HCT116 (cell line): ENCODE results near the gene RCAN3. TPM values are rescaled to one million over a fixed set of nuclear protein-coding genes. Genes with fewer than 3 reads are reported as not detected.
"Not testable (repeated sequence)": the region's sequence is repeated elsewhere in the genome, so short reads cannot be mapped to it uniquely, and the experiment has no call there.

ENCODE experiments used
- ATAC-seq: fragments of 200-7000 bp; cut with Tn5 transposase; 2 replicates; pipeline ENCODE4 v1.9.1; 2020; ENCODE audit warnings: mild to moderate bottlenecking, moderate library complexity
- BruUV-seq: library from RNA; stranded (reverse); fragments of 400-500 nt; replicated peaks from 2 replicates; lab custom pipeline; 2021; lab: Mats Ljungman, UMichigan
- CTCF ChIA-PET: fragments of 300-600 bp; sonication (Branson Sonifier 250); formaldehyde crosslinking; loops from one replicate; lab custom pipeline; 2021; ENCODE audit warnings: antibody characterized with exemption; lab: Charles Lee
- POLR2A ChIA-PET: fragments of 300-600, 350-600 bp; sonication (Branson Sonifier 250); formaldehyde crosslinking; loops from one replicate; lab custom pipeline; 2021; ENCODE audit warnings: antibody characterized with exemption; lab: Charles Lee
- RAD21 ChIA-PET, 2 experiments: fragments of 300-600 bp; sonication (Branson Sonifier 250); formaldehyde crosslinking; loops; one replicate each; lab custom pipeline; 2023; ENCODE audit warnings: low total read pairs in 2 of 2; ENCODE audit not compliant: uncharacterized antibody in 2 of 2, unreplicated experiment in 2 of 2, low non-redundant PET in 1 of 2; lab: Charles Lee
- DNase-seq: peaks from one replicate; pipeline ENCODE4 v3.0.0-alpha.2; 2010; ENCODE audit warnings: low read depth, low spot score
- H2AFZ ChIP-seq: fragments of 200-600 bp; shearing (Covaris generic), sonication (generic); 2 replicates; pipeline ENCODE4 v1.6.1; 2017; ENCODE audit warnings: low read depth, mixed run types, mixed read lengths, antibody characterized with exemption, low read length; ENCODE audit not compliant: poor library complexity, severe bottlenecking
- H3K27ac ChIP-seq: 2 replicates; pipeline ENCODE4 v1.5.1; 2012; ENCODE audit warnings: low read depth, low read length
- H3K27me3 ChIP-seq: fragments of 200-600 bp; sonication (generic); 2 replicates; pipeline ENCODE4 v1.6.1; 2016; ENCODE audit warnings: mixed run types, low read length, mixed read lengths; ENCODE audit not compliant: insufficient read depth
- H3K36me3 ChIP-seq, 2 experiments: fragments of 200-500 bp in 1 of 2; fragments of 200-600 bp in 1 of 2; sonication (Bioruptor generic) in 1 of 2; sonication (generic) in 1 of 2; 2 replicates each; pipeline versions ENCODE4 v1.5.1 to v1.6.1; 2014 to 2016; ENCODE audit warnings: low read length in 2 of 2, inconsistent platforms in 1 of 2, mixed read lengths in 1 of 2, mixed run types in 1 of 2; ENCODE audit not compliant: insufficient read depth in 2 of 2, control insufficient read depth in 1 of 2
- H3K4me1 ChIP-seq, 2 experiments: fragments of 200-600 bp in 1 of 2; sonication (generic) in 1 of 2; 2 replicates each; pipeline versions ENCODE4 v1.5.1 to v1.6.1; 2012 to 2017; ENCODE audit warnings: low read length in 2 of 2, inconsistent platforms in 1 of 2, mild to moderate bottlenecking in 1 of 2, mixed read lengths in 1 of 2, mixed run types in 1 of 2, moderate library complexity in 1 of 2; ENCODE audit not compliant: insufficient read depth in 2 of 2, control insufficient read depth in 1 of 2
- H3K4me2 ChIP-seq: fragments of 200-600 bp; sonication (generic); 2 replicates; pipeline ENCODE4 v1.6.1; 2017; ENCODE audit warnings: mixed run types, low read length, mixed read lengths
- H3K4me3 ChIP-seq, 2 experiments: fragments of 200-600 bp in 1 of 2; sonication (generic) in 1 of 2; replicated peaks in 1 of 2; 2 replicates each; pipeline ENCODE4 v1.5.1; 2011 to 2016; ENCODE audit warnings: low read length in 2 of 2, control low read depth in 1 of 2, low read depth in 1 of 2, mild to moderate bottlenecking in 1 of 2, mixed read lengths in 1 of 2, mixed run types in 1 of 2
- H3K79me2 ChIP-seq: fragments of 200-600 bp; sonication (generic); 2 replicates; pipeline ENCODE4 v1.6.1; 2017; ENCODE audit warnings: mild to moderate bottlenecking, mixed run types, low read length, moderate library complexity, mixed read lengths; ENCODE audit not compliant: insufficient read depth
- H3K9ac ChIP-seq: fragments of 200-600 bp; sonication (generic); 2 replicates; pipeline ENCODE4 v1.6.1; 2016; ENCODE audit warnings: low read length, mixed read lengths
- H3K9me2 ChIP-seq: fragments of 200-600 bp; sonication (generic), shearing (Covaris generic); 2 replicates; pipeline ENCODE4 v1.6.1; 2017; ENCODE audit warnings: mixed run types, mild to moderate bottlenecking, moderate library complexity; ENCODE audit not compliant: insufficient read depth
- H3K9me3 ChIP-seq, 2 experiments: fragments of 200-500 bp in 1 of 2; fragments of 200-600 bp in 1 of 2; sonication (Bioruptor generic) in 1 of 2; sonication (generic) in 1 of 2; 2 replicates each; pipeline ENCODE4 v1.6.1; 2014 to 2017; ENCODE audit warnings: low read length in 2 of 2, mixed read lengths in 2 of 2, inconsistent platforms in 1 of 2, low read depth in 1 of 2, mild to moderate bottlenecking in 1 of 2, mixed run types in 1 of 2, moderate library complexity in 1 of 2; ENCODE audit not compliant: control insufficient read depth in 1 of 2, insufficient read depth in 1 of 2
- H4K20me1 ChIP-seq: fragments of 200-600 bp; sonication (generic), shearing (Covaris generic); 2 replicates; pipeline ENCODE4 v1.6.1; 2017; ENCODE audit warnings: mixed run types, mild to moderate bottlenecking, moderate library complexity; ENCODE audit not compliant: insufficient read depth
- ATF3 ChIP-seq: IDR thresholded peaks from 2 replicates; pipeline ENCODE4 v1.6.1; 2012
- CBX3 ChIP-seq: IDR thresholded peaks from 2 replicates; pipeline ENCODE4 v1.6.1; 2012; ENCODE audit warnings: low read depth
- ELF1 ChIP-seq: IDR thresholded peaks from 2 replicates; pipeline ENCODE4 v1.6.1; 2012; ENCODE audit warnings: low read depth, borderline replicate concordance
- REST ChIP-seq: IDR thresholded peaks from 2 replicates; pipeline ENCODE4 v1.6.1; 2012; ENCODE audit warnings: low read depth
- SIN3A ChIP-seq: IDR thresholded peaks from 2 replicates; pipeline ENCODE4 v1.6.1; 2012; ENCODE audit warnings: low read depth
- TCF7L2 ChIP-seq: IDR thresholded peaks from 2 replicates; pipeline ENCODE4 v1.7.0; 2011; ENCODE audit warnings: borderline replicate concordance, inconsistent platforms; ENCODE audit not compliant: insufficient read depth, insufficient read length; ENCODE audit errors: extremely low read depth
- ZFX ChIP-seq: fragments of 450-650 bp; IDR thresholded peaks from 2 replicates; pipeline ENCODE4 v1.6.1; 2017
- ZNF274 ChIP-seq: fragments of 200-500 bp; sonication (Bioruptor generic); IDR thresholded peaks from 2 replicates; pipeline ENCODE4 v1.6.1; 2014; ENCODE audit warnings: mild to moderate bottlenecking, low read depth, low read length, inconsistent platforms
- intact Hi-C: fragments of 100-400 bp; cut with micrococcal nuclease; formaldehyde crosslinking; loops from 2 replicates; pipeline ENCODE4 v1.10.0; 2022
- total RNA-seq: library from RNA; stranded (reverse); gene quantifications from one replicate; pipeline ENCODE4 v1.2.1, GENCODE V29; 2021; ENCODE audit not compliant: unreplicated experiment
- TF ChIP-seq, protein P1 (sequence below), 3 experiments: fragments of 200-600 bp in 1 of 3; sonication (generic) in 1 of 3; IDR thresholded peaks in 2 of 3; conservative IDR thresholded peaks in 1 of 3; 2 replicates each; pipeline ENCODE4 v1.5.1; 2012 to 2017; ENCODE audit warnings: low read depth in 2 of 3, low read length in 2 of 3, antibody characterized with exemption in 1 of 3, borderline replicate concordance in 1 of 3, control low read depth in 1 of 3, mild to moderate bottlenecking in 1 of 3, mixed read lengths in 1 of 3, mixed run types in 1 of 3, moderate library complexity in 1 of 3; ENCODE audit not compliant: insufficient read depth in 1 of 3
- TF ChIP-seq, protein P2 (sequence below): IDR thresholded peaks from 2 replicates; pipeline ENCODE4 v1.6.1; 2011; ENCODE audit warnings: mild to moderate bottlenecking, low read length, moderate library complexity; ENCODE audit not compliant: insufficient replicate concordance; ENCODE audit errors: extremely low read depth
- TF ChIP-seq, protein P3 (sequence below): IDR thresholded peaks from 2 replicates; pipeline ENCODE4 v1.6.1; 2012

RCAN3 gene
- total RNA-seq, 1 experiment from 2014 or later = 13.3 TPM

GRCh38 chr1:24548070-24548469, 45.4 kb downstream of the RCAN3 start:
- Histone ChIP-seq H3K4me3 (no peak overlapping the region), H3K9ac (no peak overlapping the region), H3K9me3 (no peaks in the 10 kb centered on the region), H2AFZ (no peak overlapping the region), H4K20me1 (no peaks in the 10 kb centered on the region), H3K79me2 (no peaks in the 10 kb centered on the region), H3K4me2 (no peak overlapping the region), H3K4me1 (peaks cover 0 to 10% of the 10 kb centered on the region in 2 experiments; a peak in 2 of 4 replicates), H3K36me3 (no peaks in the 10 kb centered on the region), H3K9me2 (no peaks in the 10 kb centered on the region), H3K27me3 (no peaks in the 10 kb centered on the region), H3K27ac (no peak overlapping the region)
- TF ChIP-seq, protein P1, sequence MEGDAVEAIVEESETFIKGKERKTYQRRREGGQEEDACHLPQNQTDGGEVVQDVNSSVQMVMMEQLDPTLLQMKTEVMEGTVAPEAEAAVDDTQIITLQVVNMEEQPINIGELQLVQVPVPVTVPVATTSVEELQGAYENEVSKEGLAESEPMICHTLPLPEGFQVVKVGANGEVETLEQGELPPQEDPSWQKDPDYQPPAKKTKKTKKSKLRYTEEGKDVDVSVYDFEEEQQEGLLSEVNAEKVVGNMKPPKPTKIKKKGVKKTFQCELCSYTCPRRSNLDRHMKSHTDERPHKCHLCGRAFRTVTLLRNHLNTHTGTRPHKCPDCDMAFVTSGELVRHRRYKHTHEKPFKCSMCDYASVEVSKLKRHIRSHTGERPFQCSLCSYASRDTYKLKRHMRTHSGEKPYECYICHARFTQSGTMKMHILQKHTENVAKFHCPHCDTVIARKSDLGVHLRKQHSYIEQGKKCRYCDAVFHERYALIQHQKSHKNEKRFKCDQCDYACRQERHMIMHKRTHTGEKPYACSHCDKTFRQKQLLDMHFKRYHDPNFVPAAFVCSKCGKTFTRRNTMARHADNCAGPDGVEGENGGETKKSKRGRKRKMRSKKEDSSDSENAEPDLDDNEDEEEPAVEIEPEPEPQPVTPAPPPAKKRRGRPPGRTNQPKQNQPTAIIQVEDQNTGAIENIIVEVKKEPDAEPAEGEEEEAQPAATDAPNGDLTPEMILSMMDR (IDR thresholded peaks at IDR 0.05 in 2 of 3, conservative IDR thresholded peaks at IDR 0.05 in 1 of 3; ENCODE audit: borderline replicate concordance in 1 of 3, insufficient read depth in 1 of 3, low read depth in 2 of 3, low read length in 2 of 3) = no peak
- TF ChIP-seq REST (no peak), CBX3 (no peak), ATF3 (no peak), SIN3A (no peak), ELF1 (no peak), ZNF274 (no peak), ZFX (no peak), TCF7L2 (no peak)
- TF ChIP-seq, protein P2, sequence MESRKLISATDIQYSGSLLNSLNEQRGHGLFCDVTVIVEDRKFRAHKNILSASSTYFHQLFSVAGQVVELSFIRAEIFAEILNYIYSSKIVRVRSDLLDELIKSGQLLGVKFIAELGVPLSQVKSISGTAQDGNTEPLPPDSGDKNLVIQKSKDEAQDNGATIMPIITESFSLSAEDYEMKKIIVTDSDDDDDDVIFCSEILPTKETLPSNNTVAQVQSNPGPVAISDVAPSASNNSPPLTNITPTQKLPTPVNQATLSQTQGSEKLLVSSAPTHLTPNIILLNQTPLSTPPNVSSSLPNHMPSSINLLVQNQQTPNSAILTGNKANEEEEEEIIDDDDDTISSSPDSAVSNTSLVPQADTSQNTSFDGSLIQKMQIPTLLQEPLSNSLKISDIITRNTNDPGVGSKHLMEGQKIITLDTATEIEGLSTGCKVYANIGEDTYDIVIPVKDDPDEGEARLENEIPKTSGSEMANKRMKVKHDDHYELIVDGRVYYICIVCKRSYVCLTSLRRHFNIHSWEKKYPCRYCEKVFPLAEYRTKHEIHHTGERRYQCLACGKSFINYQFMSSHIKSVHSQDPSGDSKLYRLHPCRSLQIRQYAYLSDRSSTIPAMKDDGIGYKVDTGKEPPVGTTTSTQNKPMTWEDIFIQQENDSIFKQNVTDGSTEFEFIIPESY = no peak
- TF ChIP-seq, protein P3, sequence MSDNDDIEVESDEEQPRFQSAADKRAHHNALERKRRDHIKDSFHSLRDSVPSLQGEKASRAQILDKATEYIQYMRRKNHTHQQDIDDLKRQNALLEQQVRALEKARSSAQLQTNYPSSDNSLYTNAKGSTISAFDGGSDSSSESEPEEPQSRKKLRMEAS = no peak
- no peak for DNase-seq
- POLR2A ChIA-PET = no interaction called here
- CTCF ChIA-PET = interaction anchor here (0.8 to 1.5 kb wide), 3 partner anchors 21 to 283 kb away, joined by 3 read pairs; no protein-coding TSS in a partner anchor
- RAD21 ChIA-PET = no interaction called here
- no TSS peak for BruUV-seq
- ATAC-seq = no peak
- intact Hi-C loops = no loop called here

DNA sequence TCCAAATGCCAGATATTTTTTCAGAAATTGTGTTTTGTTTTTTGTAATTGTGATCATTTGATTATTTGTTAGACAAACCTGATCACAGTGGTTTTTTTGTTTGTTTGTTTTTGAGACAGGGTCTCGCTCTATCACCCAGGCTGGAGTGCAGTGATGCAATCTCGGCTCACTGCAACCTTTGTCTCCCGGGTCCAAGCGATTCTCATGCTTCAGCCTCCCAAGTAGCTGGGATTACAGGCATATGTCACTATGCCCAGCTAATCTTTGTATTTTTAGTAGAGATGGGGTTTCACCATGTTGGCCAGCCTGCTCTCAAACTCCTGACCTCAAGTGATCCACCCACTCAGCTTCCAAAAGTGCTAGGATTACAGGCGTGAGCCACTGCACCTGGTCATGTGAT, 46.6 kb downstream of the RCAN3 start:
- CTCF ChIA-PET = interaction anchor here (0.9 kb wide), 1 partner anchor 8 kb away, joined by 3 read pairs; no protein-coding TSS in a partner anchor
- H3K27ac ChIP-seq, DNase-seq, H4K20me1 ChIP-seq, intact Hi-C loops, H3K4me1 ChIP-seq, H3K9me3 ChIP-seq, H3K79me2 ChIP-seq, H3K9me2 ChIP-seq, ATAC-seq, H3K9ac ChIP-seq, H2AFZ ChIP-seq, RAD21 ChIA-PET, H3K4me3 ChIP-seq, H3K4me2 ChIP-seq, H3K27me3 ChIP-seq, POLR2A ChIA-PET, BruUV-seq, H3K36me3 ChIP-seq: not testable (repeated sequence)
